Effector memory CD8-positive, alpha-beta T cell (primary cell): Measurements from ENCODE around the gene FAM89B.
A peak's percentile ranks its signal among the peaks of the same experiment; 100 is the strongest.

ENCODE experiments used
- ATAC-seq: fragments of 150-1000 bp; cut with Tn5 transposase; replicated peaks from 2 replicates; pipeline ENCODE4 v1.10.0; 2021; ENCODE audit warnings: mild to moderate bottlenecking, moderate library complexity
- DNase-seq, 3 experiments: peaks; one replicate each; pipeline ENCODE4 v3.0.0; 2021
- H3K27ac Mint-ChIP-seq, 2 donors: one replicate each; pipeline ENCODE4 v1.8.0; 2022; ENCODE audit warnings: mild to moderate bottlenecking in 2 of 2, mixed read lengths in 2 of 2, moderate library complexity in 2 of 2
- H3K27me3 Mint-ChIP-seq, 2 donors: one replicate each; pipeline ENCODE4 v1.8.0; 2022; ENCODE audit warnings: mixed read lengths in 2 of 2
- H3K36me3 Mint-ChIP-seq: one replicate; pipeline ENCODE4 v1.8.0; 2022; ENCODE audit warnings: mild to moderate bottlenecking, moderate library complexity, mixed read lengths; ENCODE audit not compliant: insufficient read depth
- H3K4me1 Mint-ChIP-seq, 2 donors: one replicate each; pipeline ENCODE4 v1.8.0; 2022; ENCODE audit warnings: low read depth in 2 of 2, mixed read lengths in 2 of 2
- H3K4me3 Mint-ChIP-seq, 2 donors: one replicate each; pipeline ENCODE4 v1.8.0; 2022; ENCODE audit warnings: mild to moderate bottlenecking in 2 of 2, mixed read lengths in 2 of 2, moderate library complexity in 2 of 2
- H3K9me3 Mint-ChIP-seq, 2 donors: one replicate each; pipeline ENCODE4 v1.8.0; 2022; ENCODE audit warnings: mixed read lengths in 2 of 2

FAM89B gene

DNA sequence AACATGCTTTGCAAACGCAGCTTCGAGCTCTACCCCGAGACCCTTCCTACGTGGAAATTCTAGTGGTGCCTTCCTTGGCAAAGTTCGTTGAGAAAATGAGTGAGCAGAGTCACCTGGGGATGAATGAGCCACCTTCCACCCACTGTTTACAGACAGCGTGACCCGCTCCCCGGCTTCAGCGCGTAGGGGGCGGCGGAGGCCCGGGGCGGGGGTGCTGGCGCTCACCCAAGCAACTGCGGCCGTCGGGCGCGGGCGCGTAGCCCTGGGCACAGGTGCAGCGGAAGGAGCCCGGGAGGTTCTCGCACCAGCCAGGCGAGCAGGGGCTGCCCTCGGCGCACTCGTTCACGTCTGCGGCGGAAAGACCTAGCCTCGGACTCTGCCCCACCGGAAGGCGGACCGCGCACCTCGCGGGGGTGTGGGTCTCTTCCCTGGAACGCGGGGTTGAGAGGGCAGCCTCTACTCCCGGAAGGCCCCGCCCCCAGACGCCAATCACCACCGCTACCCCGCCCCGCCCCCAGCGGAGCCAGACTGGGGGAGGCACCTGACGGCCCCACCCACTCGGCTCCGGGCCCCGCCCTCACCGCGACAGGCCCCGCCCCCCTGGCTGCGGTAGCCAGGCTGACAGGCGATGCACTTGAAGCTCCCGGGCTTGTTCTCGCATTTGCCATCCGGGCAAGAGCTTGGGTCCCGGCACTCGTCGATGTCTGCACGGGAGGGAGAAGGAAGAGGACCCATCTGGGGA, 25.9 kb upstream of the FAM89B start:
- Mint-ChIP-seq H3K27me3 (no peaks in the 10 kb centered on the region), H3K4me1 (peaks cover 36 to 43% of the 10 kb centered on the region in 2 donors), H3K27ac (peak overlapping the region; percentile 94 to 95), H3K9me3 (no peaks in the 10 kb centered on the region), H3K4me3 (peak overlapping the region; percentile 83 to 85), H3K36me3 (peaks cover 16% of the 10 kb centered on the region)
- ATAC-seq = peak; percentile 83
- peak; percentile 99 to 100 (median 99) for DNase-seq

GRCh38 chr11:65547446-65548125, 24.8 kb upstream of the FAM89B start:
- Mint-ChIP-seq H3K27me3 (no peaks in the 10 kb centered on the region), H3K27ac (peak overlapping the region; percentile 94 to 95), H3K36me3 (peaks cover 18% of the 10 kb centered on the region), H3K4me3 (peak overlapping the region; percentile 83 to 85), H3K4me1 (peaks cover 46 to 49% of the 10 kb centered on the region in 2 donors), H3K9me3 (no peaks in the 10 kb centered on the region)
- DNase-seq = peak in 2 of 3 experiments; percentile 56 to 64
- peak; percentile 23 for ATAC-seq

DNA sequence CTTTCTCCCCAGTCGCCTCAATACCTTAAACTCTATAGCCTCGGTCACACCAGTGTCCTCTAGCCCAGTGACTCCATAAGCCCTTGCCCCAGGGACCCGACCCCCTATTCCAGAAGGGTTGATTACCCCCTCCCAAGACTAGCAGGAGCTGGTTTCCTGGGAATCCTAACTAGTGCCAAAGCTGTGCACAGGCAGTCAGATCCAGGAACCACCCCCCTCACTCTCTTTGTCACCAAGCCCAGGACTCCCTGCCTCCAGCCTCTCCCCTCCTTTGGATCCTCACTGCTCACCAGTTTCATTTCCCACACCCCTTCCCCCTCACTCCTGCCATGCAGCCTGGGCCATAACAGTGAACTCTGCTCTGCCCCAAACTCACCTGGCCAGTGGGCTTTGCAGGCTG, 23.9 kb upstream of the FAM89B start:
- no peak for DNase-seq

GRCh38 chr11:65549096-65549495, 23.2 kb upstream of the FAM89B start:
- H3K27ac Mint-ChIP-seq = no peak overlapping the region
- peaks cover 20% of the 10 kb centered on the region for H3K36me3 Mint-ChIP-seq
- peak overlapping the region in 1 of 2 donors; percentile 49 for H3K4me3 Mint-ChIP-seq
- DNase-seq (no peak), ATAC-seq (no peak)
- H3K27me3 Mint-ChIP-seq = no peaks in the 10 kb centered on the region
- H3K9me3 Mint-ChIP-seq = no peaks in the 10 kb centered on the region
- H3K4me1 Mint-ChIP-seq = peaks cover 44 to 51% of the 10 kb centered on the region in 2 donors

More for the DNA sequence above, 23.9 kb upstream of the FAM89B start:
- H3K4me1 Mint-ChIP-seq = peaks cover 48 to 53% of the 10 kb centered on the region in 2 donors
- no peaks in the 10 kb centered on the region for H3K9me3 Mint-ChIP-seq
- peak overlapping the region; percentile 31 to 85 for H3K4me3 Mint-ChIP-seq
- ATAC-seq = no peak
- H3K36me3 Mint-ChIP-seq = peaks cover 20% of the 10 kb centered on the region
- peak overlapping the region; percentile 87 to 94 for H3K27ac Mint-ChIP-seq
- no peaks in the 10 kb centered on the region for H3K27me3 Mint-ChIP-seq

DNA sequence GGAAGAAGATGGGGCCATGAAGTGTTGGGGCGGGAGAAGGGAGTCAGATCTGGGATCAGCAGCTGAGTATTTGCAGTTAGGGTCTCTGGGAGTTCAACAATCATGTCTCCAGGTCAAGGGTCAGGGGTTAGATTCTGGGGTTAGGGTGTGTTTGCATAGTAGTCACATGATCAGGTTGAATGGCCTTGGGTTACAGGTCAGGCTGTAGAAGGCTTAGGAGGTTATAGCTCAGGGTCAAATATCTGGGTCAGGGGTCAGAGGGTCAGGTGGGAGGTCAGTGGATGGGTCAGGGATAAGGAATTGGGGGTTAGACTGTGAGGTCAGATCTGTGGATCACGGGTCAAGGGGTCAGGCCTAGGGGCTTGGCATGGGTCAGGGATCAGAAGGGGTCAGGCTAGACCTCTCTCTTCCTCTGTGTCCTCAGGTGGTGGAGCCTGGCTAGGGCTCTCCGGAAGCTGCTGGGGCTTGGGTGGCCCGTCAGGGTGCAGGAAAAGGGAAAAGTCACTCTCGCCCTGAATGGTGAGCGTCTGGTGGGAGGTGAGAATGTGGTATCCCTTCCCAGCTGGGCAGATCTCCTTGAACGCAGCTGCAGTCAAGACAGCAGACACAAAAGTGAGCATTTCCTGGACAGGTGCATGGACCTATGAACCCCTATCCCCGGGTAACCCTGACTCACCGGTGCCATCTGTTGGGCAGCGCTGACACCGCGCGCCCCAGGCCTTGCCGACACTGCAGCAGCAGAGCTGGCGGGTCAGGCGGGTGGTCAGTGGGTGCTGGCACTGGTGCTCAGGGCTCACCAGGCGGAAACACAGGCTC, 20.6 kb upstream of the FAM89B start:
- peak; percentile 24 for ATAC-seq
- H3K27me3 Mint-ChIP-seq = no peaks in the 10 kb centered on the region

DNA sequence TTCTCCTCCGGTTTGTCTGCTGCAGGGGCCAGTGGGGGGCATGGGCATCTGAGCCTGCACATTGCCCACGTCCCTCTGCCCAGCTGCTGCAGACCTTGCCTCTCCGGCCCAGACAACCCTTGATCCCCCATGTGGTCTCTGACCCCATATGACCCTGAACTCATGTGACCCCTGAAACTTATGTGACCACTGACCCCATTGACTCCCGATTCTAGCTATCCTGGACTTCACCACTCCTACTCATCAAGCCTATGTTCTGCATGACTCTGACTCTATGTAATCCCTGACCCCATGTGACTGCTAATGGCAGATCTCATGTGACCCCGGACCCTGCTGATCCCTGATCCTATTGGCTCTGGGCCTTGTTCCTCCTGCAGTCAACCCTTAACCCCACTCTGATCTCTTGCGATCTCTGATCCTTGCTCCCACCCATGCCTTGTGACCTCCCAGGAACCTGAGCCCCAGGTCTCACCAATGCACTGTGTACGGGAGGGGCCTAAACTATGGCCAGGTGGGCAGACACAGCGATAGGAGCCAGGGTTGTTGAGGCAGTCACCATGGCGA, 19.9 kb upstream of the FAM89B start:
- DNase-seq = no peak
- peaks cover 22% of the 10 kb centered on the region for H3K36me3 Mint-ChIP-seq
- peak overlapping the region; percentile 55 to 86 for H3K27ac Mint-ChIP-seq
- H3K9me3 Mint-ChIP-seq = no peaks in the 10 kb centered on the region
- ATAC-seq = no peak
- peaks cover 57 to 61% of the 10 kb centered on the region in 2 donors for H3K4me1 Mint-ChIP-seq
- no peaks in the 10 kb centered on the region for H3K27me3 Mint-ChIP-seq
- H3K4me3 Mint-ChIP-seq = peak overlapping the region in 1 of 2 donors; percentile 20

More for the DNA sequence above, 20.6 kb upstream of the FAM89B start:
- Mint-ChIP-seq H3K36me3 (peaks cover 18% of the 10 kb centered on the region), H3K9me3 (no peaks in the 10 kb centered on the region), H3K27ac (peak overlapping the region; percentile 42 to 86), H3K4me1 (peaks cover 53 to 59% of the 10 kb centered on the region in 2 donors), H3K4me3 (peak overlapping the region in 1 of 2 donors; percentile 20)
- DNase-seq = peak; percentile 48 to 62 (median 53)

DNA sequence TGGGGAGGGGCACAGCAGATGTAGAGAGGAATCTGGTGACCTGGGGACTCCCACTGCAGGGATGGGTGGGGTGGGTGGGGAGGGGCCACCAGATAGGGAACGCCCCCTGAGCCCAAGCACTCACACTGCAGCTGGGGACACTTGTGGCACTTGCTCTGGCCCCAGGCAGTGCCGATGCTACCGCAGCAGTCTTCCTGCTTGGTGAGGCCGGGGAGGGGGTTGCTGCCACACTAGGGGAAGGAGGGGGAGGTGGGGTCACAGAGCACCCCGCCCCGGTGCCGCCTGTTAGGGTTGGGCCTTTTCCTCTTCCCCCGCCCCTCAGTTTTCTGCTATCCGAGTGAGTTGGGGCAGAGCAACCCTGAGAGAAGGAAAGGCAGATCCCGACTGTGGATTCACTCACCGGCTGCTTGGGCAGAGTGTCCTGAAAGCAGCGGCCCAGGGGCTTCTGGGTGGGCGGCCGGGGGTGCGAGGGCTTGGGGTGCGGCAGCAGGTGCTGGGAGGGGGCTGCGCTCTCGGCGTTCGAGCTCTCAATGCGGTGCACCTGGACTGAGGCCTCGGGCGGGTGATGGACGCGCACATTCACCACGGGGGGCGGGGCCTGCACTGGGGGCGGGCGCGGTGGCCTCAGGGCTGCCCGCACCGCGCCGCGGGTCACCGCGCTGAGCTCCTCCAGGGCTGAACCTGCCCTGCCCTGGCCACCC, 18.9 kb upstream of the FAM89B start:
- H3K27me3 Mint-ChIP-seq = no peaks in the 10 kb centered on the region
- no peaks in the 10 kb centered on the region for H3K9me3 Mint-ChIP-seq
- H3K4me1 Mint-ChIP-seq = peaks cover 47 to 53% of the 10 kb centered on the region in 2 donors
- peaks cover 20% of the 10 kb centered on the region for H3K36me3 Mint-ChIP-seq
- peak overlapping the region in 1 of 2 donors; percentile 57 for H3K27ac Mint-ChIP-seq
- DNase-seq = peak in 2 of 3 experiments; percentile 69 to 75
- ATAC-seq = peak; percentile 83
- peak overlapping the region in 1 of 2 donors; percentile 20 for H3K4me3 Mint-ChIP-seq

DNA sequence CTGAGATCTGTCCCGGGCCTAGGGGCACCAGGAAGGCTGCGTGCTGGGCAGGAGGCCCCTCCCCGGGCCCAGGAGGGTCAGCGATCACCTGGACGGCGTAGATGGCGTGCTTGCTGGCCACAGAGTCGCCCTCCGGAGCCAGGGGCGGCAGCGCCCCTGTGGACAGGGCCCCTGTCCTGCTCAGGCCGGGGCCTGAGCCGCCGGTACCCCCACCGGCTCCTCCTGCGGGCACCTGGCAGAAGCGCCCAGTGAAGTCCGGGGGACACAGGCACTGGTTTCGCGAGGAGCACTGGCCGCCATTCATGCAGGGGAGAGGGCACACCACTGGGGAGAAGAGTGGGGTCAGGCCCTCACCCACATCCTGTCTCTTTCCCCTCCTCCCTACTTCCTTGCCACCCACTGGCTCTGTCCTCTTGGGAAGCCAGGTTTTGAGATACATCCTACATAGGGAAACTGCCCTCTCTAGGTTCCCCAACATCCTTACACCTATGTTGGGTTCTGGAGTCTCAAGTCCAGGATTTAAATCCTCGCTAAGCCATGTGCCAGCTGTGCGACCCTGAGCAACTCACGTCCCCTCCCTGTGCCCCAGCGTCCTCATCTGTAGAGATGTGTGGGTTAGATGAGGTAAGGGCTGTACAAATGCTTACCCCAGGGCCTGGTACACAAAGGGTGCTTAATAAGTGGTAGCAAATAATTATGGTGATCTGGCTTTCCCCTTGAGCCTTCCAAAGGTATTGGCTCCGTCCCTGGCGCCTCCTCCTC, 18.1 kb upstream of the FAM89B start:
- H3K4me3 Mint-ChIP-seq = peak overlapping the region; percentile 42 to 82

DNA sequence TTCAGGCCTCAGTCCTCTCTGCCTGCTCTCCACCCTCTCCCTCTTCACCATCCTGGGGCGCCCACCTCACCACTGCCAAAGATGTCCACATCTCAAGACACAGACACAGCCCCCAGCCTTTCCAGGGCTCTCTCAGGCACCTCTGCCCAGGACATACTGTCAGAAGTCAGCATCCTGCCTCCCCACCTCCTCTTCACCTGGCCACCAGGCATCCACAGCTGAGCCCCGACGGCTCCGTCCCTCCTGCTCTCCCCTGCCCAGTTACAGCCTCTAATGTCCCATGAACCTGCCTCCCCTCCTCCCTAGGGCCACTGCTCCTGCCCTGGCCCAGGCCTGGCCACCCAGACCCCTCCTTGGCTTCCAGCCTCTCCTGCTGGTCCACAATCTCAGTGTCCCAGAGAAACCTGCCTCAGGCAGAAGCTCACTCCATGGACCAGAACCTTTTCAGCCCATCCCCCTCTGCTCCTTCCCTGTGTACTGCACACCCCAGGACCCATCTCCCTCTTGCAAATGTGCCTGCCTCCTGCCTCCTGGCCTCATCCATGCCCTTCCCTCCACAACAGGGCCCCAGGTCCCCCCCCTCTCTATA, 17.4 kb upstream of the FAM89B start:
- Mint-ChIP-seq H3K9me3 (no peaks in the 10 kb centered on the region), H3K27me3 (no peaks in the 10 kb centered on the region), H3K27ac (peak overlapping the region; percentile 52 to 89), H3K4me1 (peaks cover 51 to 53% of the 10 kb centered on the region in 2 donors), H3K4me3 (peak overlapping the region; percentile 42 to 82), H3K36me3 (peaks cover 15% of the 10 kb centered on the region)
- DNase-seq (no peak), ATAC-seq (no peak)

More for the DNA sequence above, 18.1 kb upstream of the FAM89B start:
- Mint-ChIP-seq H3K4me1 (peaks cover 48 to 50% of the 10 kb centered on the region in 2 donors), H3K27ac (peak overlapping the region in 1 of 2 donors; percentile 89), H3K27me3 (no peaks in the 10 kb centered on the region), H3K36me3 (peaks cover 20% of the 10 kb centered on the region), H3K9me3 (no peaks in the 10 kb centered on the region)
- ATAC-seq (no peak), DNase-seq (no peak)

- H3K27ac Mint-ChIP-seq = peak overlapping the region; percentile 89 to 93
- H3K36me3 Mint-ChIP-seq = peaks cover 15% of the 10 kb centered on the region
- no peak for ATAC-seq
- H3K27me3 Mint-ChIP-seq = no peaks in the 10 kb centered on the region
- DNase-seq = no peak
- H3K9me3 Mint-ChIP-seq = no peaks in the 10 kb centered on the region
- H3K4me3 Mint-ChIP-seq = peak overlapping the region; percentile 82 to 85
- H3K4me1 Mint-ChIP-seq = peaks cover 59 to 60% of the 10 kb centered on the region in 2 donors
Observed at GRCh38 chr11:65555693-65556231, 16.6 kb upstream of the FAM89B start.

DNA sequence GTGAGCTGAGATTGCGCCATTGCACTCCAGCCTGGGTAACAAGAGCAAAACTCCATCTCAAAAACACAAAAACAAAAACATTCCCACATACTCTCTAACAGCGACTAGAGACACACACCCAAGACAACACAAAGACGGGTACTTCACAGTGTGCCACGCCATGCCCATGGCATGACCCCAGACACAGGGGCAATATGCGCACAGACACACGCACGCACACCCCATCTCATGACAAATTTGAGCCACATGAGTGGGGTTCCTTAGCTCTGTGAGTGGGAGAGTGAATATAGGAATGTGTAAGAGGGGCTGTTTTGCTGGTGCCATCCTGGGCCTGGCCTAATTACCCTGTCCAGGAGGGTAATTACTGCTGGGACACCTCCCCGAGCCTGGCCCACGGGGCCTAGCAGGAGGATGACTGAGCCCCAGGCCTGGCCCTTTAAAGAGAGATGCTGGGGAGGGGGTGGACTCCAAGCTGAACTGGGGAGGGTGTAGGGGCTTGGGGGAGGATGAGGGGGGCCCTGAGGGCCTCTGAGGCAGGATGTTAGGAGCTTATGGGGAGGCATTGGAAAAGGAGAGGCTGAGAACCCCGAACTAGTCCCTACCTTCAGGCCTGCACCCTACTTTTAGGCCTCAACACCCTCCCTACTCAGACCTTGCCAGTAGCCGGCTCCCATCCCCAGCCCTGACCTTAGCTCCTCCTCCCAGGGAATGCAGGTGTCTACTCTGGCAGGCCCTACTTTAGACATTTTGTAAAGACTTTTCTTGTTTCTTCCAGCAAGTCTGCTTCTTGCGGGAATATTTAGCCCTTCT, 15.7 kb upstream of the FAM89B start:
- peaks cover 54% of the 10 kb centered on the region in 2 donors for H3K4me1 Mint-ChIP-seq
- no peaks in the 10 kb centered on the region for H3K27me3 Mint-ChIP-seq

More for the DNA sequence above, 15.7 kb upstream of the FAM89B start:
- ATAC-seq (no peak), DNase-seq (no peak)
- peak overlapping the region; percentile 82 to 85 for H3K4me3 Mint-ChIP-seq
- H3K27ac Mint-ChIP-seq = peak overlapping the region; percentile 89 to 93
- no peaks in the 10 kb centered on the region for H3K9me3 Mint-ChIP-seq
- peaks cover 10% of the 10 kb centered on the region for H3K36me3 Mint-ChIP-seq
